GM23338 (cell line): ENCODE measurements around the gene CYP3A5. TPM values are rescaled to one million over a fixed set of nuclear protein-coding genes. Genes with fewer than 3 reads are reported as not detected.
"Not testable (repeated sequence)": the region's sequence is repeated elsewhere in the genome, so short reads cannot be mapped to it uniquely, and the experiment has no call there.

Source experiments
- ATAC-seq: fragments of 200-7000 bp; cut with Tn5 transposase; 3 replicates; pipeline ENCODE4 v1.9.1; 2020
- DNase-seq: peaks from one replicate; pipeline ENCODE4 v3.0.0-alpha.2; 2015; ENCODE audit warnings: low spot score
- H2AFZ ChIP-seq: fragments of 200-600 bp; sonication (generic); 2 replicates; pipeline ENCODE4 v1.8.0; 2016; ENCODE audit warnings: antibody characterized with exemption, mild to moderate bottlenecking, moderate library complexity
- H3F3A ChIP-seq: fragments of 200-600 bp; sonication (generic); replicated peaks from 2 replicates; pipeline ENCODE4 v1.8.0; 2017; ENCODE audit warnings: antibody characterized with exemption, mixed run types, low read depth
- H3K27ac ChIP-seq: fragments of 200-600 bp; sonication (generic); 2 replicates; pipeline ENCODE4 v1.6.1; 2016; ENCODE audit warnings: low read depth
- H3K27me3 ChIP-seq: fragments of 200-600 bp; sonication (generic); 2 replicates; pipeline ENCODE4 v1.8.0; 2016; ENCODE audit warnings: mild to moderate bottlenecking, mixed run types, moderate library complexity; ENCODE audit not compliant: insufficient read depth
- H3K36me3 ChIP-seq: fragments of 200-600 bp; sonication (generic); 2 replicates; pipeline ENCODE4 v1.8.0; 2016; ENCODE audit warnings: mild to moderate bottlenecking; ENCODE audit not compliant: insufficient read depth
- H3K4me1 ChIP-seq: fragments of 200-600 bp; sonication (generic); 2 replicates; pipeline ENCODE4 v1.8.0; 2016; ENCODE audit warnings: mild to moderate bottlenecking, moderate library complexity; ENCODE audit not compliant: insufficient read depth
- H3K4me2 ChIP-seq: fragments of 200-600 bp; sonication (generic); 2 replicates; pipeline ENCODE4 v1.7.1; 2017; ENCODE audit warnings: mixed run types
- H3K4me3 ChIP-seq: fragments of 200-600 bp; sonication (generic); 2 replicates; pipeline ENCODE4 v1.6.1; 2016; ENCODE audit warnings: mixed run types
- H3K79me2 ChIP-seq: fragments of 200-600 bp; sonication (generic); replicated peaks from 2 replicates; pipeline ENCODE4 v1.8.0; 2017; ENCODE audit warnings: mild to moderate bottlenecking; ENCODE audit not compliant: insufficient read depth
- H3K9me2 ChIP-seq: fragments of 200-600 bp; sonication (generic); 2 replicates; pipeline ENCODE4 v1.8.0; 2017; ENCODE audit not compliant: insufficient read depth
- H4K20me1 ChIP-seq: fragments of 200-600 bp; sonication (generic); replicated peaks from 2 replicates; pipeline ENCODE4 v1.8.0; 2017; ENCODE audit warnings: mild to moderate bottlenecking; ENCODE audit not compliant: insufficient read depth
- H3K27ac Mint-ChIP-seq: 2 replicates; pipeline ENCODE4 v1.8.0; 2020; ENCODE audit warnings: inconsistent platforms, mild to moderate bottlenecking, moderate library complexity, mixed read lengths
- H3K27me3 Mint-ChIP-seq: 3 replicates; pipeline ENCODE4 v1.8.0; 2022; ENCODE audit warnings: low read depth, mild to moderate bottlenecking, moderate library complexity, mixed read lengths, inconsistent platforms; ENCODE audit not compliant: insufficient read depth, poor library complexity
- H3K36me3 Mint-ChIP-seq: 3 replicates; pipeline ENCODE4 v1.8.0; 2021; ENCODE audit warnings: low read depth, mild to moderate bottlenecking, inconsistent platforms, moderate library complexity, mixed read lengths
- H3K4me1 Mint-ChIP-seq: 3 replicates; pipeline ENCODE4 v1.8.0; 2020; ENCODE audit warnings: mild to moderate bottlenecking, inconsistent platforms, mixed read lengths
- H3K4me3 Mint-ChIP-seq: 3 replicates; pipeline ENCODE4 v1.8.0; 2021; ENCODE audit warnings: moderate library complexity, mild to moderate bottlenecking, inconsistent platforms, mixed read lengths
- H3K9me3 Mint-ChIP-seq: 3 replicates; pipeline ENCODE4 v1.8.0; 2020; ENCODE audit warnings: moderate library complexity, mild to moderate bottlenecking, inconsistent platforms, mixed read lengths
- CREB1 ChIP-seq: fragments of 250-450 bp; sonication (Bioruptor Pico); IDR thresholded peaks from 2 replicates; pipeline ENCODE4 v1.5.0; 2020; ENCODE audit warnings: low read depth, mild to moderate bottlenecking, moderate library complexity
- CTCF ChIP-seq, 2 experiments: fragments of 200-600 bp in 1 of 2; sonication (generic) in 1 of 2; conservative IDR thresholded peaks; 2 replicates each; pipeline versions ENCODE4 v1.5.1 to v1.6.1; 2016 to 2017; ENCODE audit warnings: antibody characterized with exemption in 2 of 2, low read depth in 2 of 2, mild to moderate bottlenecking in 2 of 2, moderate library complexity in 1 of 2
- EZH2 ChIP-seq: fragments of 200-600 bp; sonication (generic); IDR thresholded peaks from one replicate; pipeline ENCODE4 v1.8.0; 2017; ENCODE audit warnings: antibody characterized with exemption, mild to moderate bottlenecking, low read depth; ENCODE audit not compliant: unreplicated experiment
- EZH2phosphoT487 ChIP-seq: fragments of 200-600 bp; sonication (generic); IDR thresholded peaks from one replicate; pipeline ENCODE4 v1.8.1; 2018; ENCODE audit warnings: antibody characterized with exemption; ENCODE audit not compliant: unreplicated experiment
- JUNB ChIP-seq: IDR thresholded peaks from one replicate; pipeline ENCODE4 v1.6.1; 2016; ENCODE audit warnings: antibody characterized with exemption; ENCODE audit not compliant: unreplicated experiment
- REST ChIP-seq: IDR thresholded peaks from one replicate; pipeline ENCODE4 v1.6.1; 2018; ENCODE audit warnings: antibody characterized with exemption; ENCODE audit not compliant: unreplicated experiment
- STAT1 ChIP-seq: IDR thresholded peaks from one replicate; pipeline ENCODE4 v1.6.1; 2016; ENCODE audit warnings: antibody characterized with exemption; ENCODE audit not compliant: unreplicated experiment
- ZNF114 ChIP-seq: fragments of 250-450 bp; sonication (Bioruptor Pico); IDR thresholded peaks from 2 replicates; pipeline ENCODE4 v1.5.0; 2020; ENCODE audit warnings: mild to moderate bottlenecking, moderate library complexity
- ZNF331 ChIP-seq: fragments of 250-450 bp; sonication (Bioruptor Pico); IDR thresholded peaks from 2 replicates; pipeline ENCODE4 v1.5.0; 2020; ENCODE audit warnings: low read depth, mild to moderate bottlenecking, moderate library complexity
- ZNF462 ChIP-seq: fragments of 250-450 bp; sonication (Bioruptor Pico); IDR thresholded peaks from 2 replicates; pipeline ENCODE4 v1.5.0; 2020; ENCODE audit warnings: mild to moderate bottlenecking, moderate library complexity
- polyA plus RNA-seq: library from polyadenylated mRNA; unstranded; fragments of >200 nt; fragmentation: Nextera tagmentation; extraction: Ambion mirVana; gene quantifications from 2 replicates; pipeline ENCODE4 v1.2.1, GENCODE V29; 2016
- total RNA-seq: library from RNA; depleted of rRNA; stranded (reverse); fragments of >200 nt; shearing (Covaris generic); gene quantifications from 2 replicates; pipeline ENCODE4 v1.2.3, GENCODE V29; 2014

The CYP3A5 gene
- total and polyA plus RNA-seq, 2 experiments from 2014 or later: 1.2 TPM; not detected in 1

- peaks cover 13% of the 10 kb centered on the region; the same call in 2 of the 3 replicates for H3K9me3 Mint-ChIP-seq
- H3K4me3 Mint-ChIP-seq, DNase-seq, H3K4me1 Mint-ChIP-seq, H3K27me3 ChIP-seq, H3K27me3 Mint-ChIP-seq, H3K4me2 ChIP-seq, H3K79me2 ChIP-seq, H3K36me3 ChIP-seq, H4K20me1 ChIP-seq, H3K4me3 ChIP-seq, H3K27ac Mint-ChIP-seq, H3K4me1 ChIP-seq, H3K9me2 ChIP-seq, H3K27ac ChIP-seq, H3F3A ChIP-seq, ATAC-seq, H3K36me3 Mint-ChIP-seq, H2AFZ ChIP-seq: not testable (repeated sequence)
Measured at GRCh38 chr7:99653269-99653668, 26.5 kb downstream of the CYP3A5 start.

GRCh38 chr7:99652671-99653070 lies 27.1 kb downstream of the CYP3A5 start:
- H3K4me1 Mint-ChIP-seq: no peaks in the 10 kb centered on the region
- no peaks in the 10 kb centered on the region for H4K20me1 ChIP-seq
- ATAC-seq (no peak), DNase-seq (no peak)
- H3K4me3 ChIP-seq: no peak overlapping the region
- H3K9me3 Mint-ChIP-seq: peaks cover 8% of the 10 kb centered on the region; the same call in 2 of the 3 replicates
- H3K9me2 ChIP-seq: peaks cover 3% of the 10 kb centered on the region
- H3K79me2 ChIP-seq: no peaks in the 10 kb centered on the region
- peaks cover 2% of the 10 kb centered on the region for H3K27me3 Mint-ChIP-seq
- H3F3A ChIP-seq: no peaks in the 10 kb centered on the region
- H3K27ac ChIP-seq: no peak overlapping the region
- H3K36me3 Mint-ChIP-seq: peaks cover 7% of the 10 kb centered on the region; the same call in 2 of the 3 replicates
- H2AFZ ChIP-seq: no peak overlapping the region
- no peaks in the 10 kb centered on the region for H3K4me1 ChIP-seq
- no peaks in the 10 kb centered on the region for H3K27me3 ChIP-seq
- H3K4me3 Mint-ChIP-seq: no peak overlapping the region
- no peak overlapping the region for H3K27ac Mint-ChIP-seq
- H3K4me2 ChIP-seq: no peak overlapping the region
- H3K36me3 ChIP-seq: no peaks in the 10 kb centered on the region
- TF ChIP-seq ZNF331 (CRISPR knock-in tag) (no peak), ZNF114 (no peak), CREB1 (no peak), CTCF (conservative IDR thresholded peaks at IDR 0.05; ENCODE audit: low read depth in 2 of 2) (no peak), ZNF462 (CRISPR knock-in tag) (no peak), JUNB (no peak), EZH2 (no peak), REST (no peak), STAT1 (no peak), EZH2phosphoT487 (no peak)
